Measurements from ENCODE around the gene ISG20. TPM values are rescaled to one million over a fixed set of nuclear protein-coding genes. Genes with fewer than 3 reads are reported as not detected.

The ISG20 gene
- total RNA-seq, 1 donor from 2014 or later: 3.4 TPM

DNA sequence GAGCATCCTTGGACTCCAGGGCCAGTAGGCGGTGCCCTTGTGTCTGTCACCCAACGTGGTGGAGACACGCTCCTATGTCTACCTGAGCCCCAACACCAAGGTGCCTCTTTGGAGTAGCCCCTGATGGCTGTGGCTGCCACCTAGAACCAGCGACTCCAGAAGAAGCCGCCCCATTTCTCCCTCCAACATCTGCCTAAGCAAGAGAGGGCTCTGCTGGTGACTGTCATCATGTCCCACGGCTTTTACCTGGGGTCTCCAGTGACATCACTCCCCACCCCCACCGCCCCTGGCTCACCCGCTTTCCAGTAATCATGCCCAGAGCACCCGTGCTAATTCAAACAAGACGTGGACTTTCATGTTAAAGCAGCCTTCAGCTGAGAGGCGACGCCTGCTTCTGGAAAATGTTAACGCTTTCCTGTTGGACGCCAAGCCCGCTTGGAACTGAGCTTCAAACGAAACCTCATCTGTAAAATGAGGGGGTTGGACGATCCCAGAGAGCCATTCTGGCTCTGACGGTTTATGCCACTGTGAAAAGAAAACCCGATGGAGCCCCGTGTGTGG lies 57.0 kb downstream of the ISG20 start:
- Mint-ChIP-seq H3K36me3 (no peaks in the 10 kb centered on the region), H3K4me3 (no peak overlapping the region), H3K27me3 (ENCODE audit: low read depth) (peaks cover 55% of the 10 kb centered on the region), H3K4me1 (peaks cover 3% of the 10 kb centered on the region), H3K27ac (no peak overlapping the region), H3K9me3 (no peaks in the 10 kb centered on the region)
- TF ChIP-seq, protein P1, sequence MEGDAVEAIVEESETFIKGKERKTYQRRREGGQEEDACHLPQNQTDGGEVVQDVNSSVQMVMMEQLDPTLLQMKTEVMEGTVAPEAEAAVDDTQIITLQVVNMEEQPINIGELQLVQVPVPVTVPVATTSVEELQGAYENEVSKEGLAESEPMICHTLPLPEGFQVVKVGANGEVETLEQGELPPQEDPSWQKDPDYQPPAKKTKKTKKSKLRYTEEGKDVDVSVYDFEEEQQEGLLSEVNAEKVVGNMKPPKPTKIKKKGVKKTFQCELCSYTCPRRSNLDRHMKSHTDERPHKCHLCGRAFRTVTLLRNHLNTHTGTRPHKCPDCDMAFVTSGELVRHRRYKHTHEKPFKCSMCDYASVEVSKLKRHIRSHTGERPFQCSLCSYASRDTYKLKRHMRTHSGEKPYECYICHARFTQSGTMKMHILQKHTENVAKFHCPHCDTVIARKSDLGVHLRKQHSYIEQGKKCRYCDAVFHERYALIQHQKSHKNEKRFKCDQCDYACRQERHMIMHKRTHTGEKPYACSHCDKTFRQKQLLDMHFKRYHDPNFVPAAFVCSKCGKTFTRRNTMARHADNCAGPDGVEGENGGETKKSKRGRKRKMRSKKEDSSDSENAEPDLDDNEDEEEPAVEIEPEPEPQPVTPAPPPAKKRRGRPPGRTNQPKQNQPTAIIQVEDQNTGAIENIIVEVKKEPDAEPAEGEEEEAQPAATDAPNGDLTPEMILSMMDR (IDR thresholded peaks at IDR 0.05; ENCODE audit: unreplicated experiment): no peak
- no peak for DNase-seq (ENCODE audit: low spot score in 2 of 2, unreplicated experiment in 2 of 2)

- Mint-ChIP-seq H3K4me1 (peaks cover 3% of the 10 kb centered on the region), H3K9me3 (no peaks in the 10 kb centered on the region), H3K27ac (no peak overlapping the region), H3K36me3 (no peaks in the 10 kb centered on the region), H3K4me3 (no peak overlapping the region), H3K27me3 (ENCODE audit: low read depth) (peaks cover 53% of the 10 kb centered on the region)
- TF ChIP-seq, protein P1 (IDR thresholded peaks at IDR 0.05; ENCODE audit: unreplicated experiment): no peak
- DNase-seq (ENCODE audit: low spot score in 2 of 2, unreplicated experiment in 2 of 2): no peak
These were observed 57.4 kb downstream of the ISG20 start for GRCh38 chr15:88696254-88696653.

DNA sequence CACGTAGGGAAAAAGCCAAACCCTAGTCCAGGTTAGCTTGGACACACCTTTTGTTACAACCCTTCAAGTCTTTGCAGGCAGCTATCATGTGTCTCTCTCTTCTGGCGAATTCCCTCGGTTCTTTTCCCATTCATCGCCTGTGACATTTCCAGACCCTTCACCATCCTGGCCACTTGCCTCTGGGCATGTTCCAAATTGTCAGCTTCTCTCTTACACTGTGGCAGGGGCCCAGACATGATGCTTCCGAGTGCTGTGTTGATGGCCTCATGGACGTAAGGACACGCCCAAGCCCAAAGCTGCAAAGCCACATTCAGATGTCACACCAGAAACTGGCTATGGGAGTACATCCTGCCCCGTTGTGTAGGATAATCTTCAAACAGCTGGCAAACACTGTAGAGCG lies 58.5 kb downstream of the ISG20 start:
- Mint-ChIP-seq H3K4me1 (peaks cover 3% of the 10 kb centered on the region), H3K9me3 (no peaks in the 10 kb centered on the region), H3K4me3 (no peak overlapping the region), H3K36me3 (no peaks in the 10 kb centered on the region), H3K27ac (no peak overlapping the region), H3K27me3 (ENCODE audit: low read depth) (peaks cover 61% of the 10 kb centered on the region)
- no peak for DNase-seq (ENCODE audit: low spot score in 2 of 2, unreplicated experiment in 2 of 2)
- TF ChIP-seq, protein P1 (IDR thresholded peaks at IDR 0.05; ENCODE audit: unreplicated experiment): no peak

DNA sequence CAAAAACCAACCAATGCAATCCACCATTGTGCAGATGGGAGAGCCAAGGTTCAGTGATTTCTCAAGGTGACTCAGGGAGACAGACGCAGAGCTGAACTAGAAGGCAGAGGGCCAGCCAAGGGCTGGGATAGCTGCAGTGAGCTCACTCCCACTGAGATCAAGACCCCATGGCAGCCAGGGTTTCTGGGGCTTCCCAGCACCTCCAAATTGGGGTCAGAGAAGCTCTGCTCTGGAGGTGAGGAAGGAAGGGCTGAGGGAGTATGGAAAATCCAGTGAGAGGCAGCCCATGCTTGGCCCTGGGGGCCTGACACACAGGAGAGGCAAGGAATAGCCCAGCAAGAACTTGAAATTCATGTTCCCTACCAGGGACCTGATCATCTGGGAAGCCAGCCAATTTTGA lies 61.0 kb downstream of the ISG20 start:
- Mint-ChIP-seq H3K4me3 (no peak overlapping the region), H3K27me3 (ENCODE audit: low read depth) (peaks cover 75% of the 10 kb centered on the region), H3K4me1 (peaks cover 3% of the 10 kb centered on the region), H3K9me3 (no peaks in the 10 kb centered on the region), H3K27ac (no peak overlapping the region), H3K36me3 (no peaks in the 10 kb centered on the region)
- TF ChIP-seq, protein P1 (IDR thresholded peaks at IDR 0.05; ENCODE audit: unreplicated experiment): no peak
- no peak for DNase-seq (ENCODE audit: low spot score in 2 of 2, unreplicated experiment in 2 of 2)

DNA sequence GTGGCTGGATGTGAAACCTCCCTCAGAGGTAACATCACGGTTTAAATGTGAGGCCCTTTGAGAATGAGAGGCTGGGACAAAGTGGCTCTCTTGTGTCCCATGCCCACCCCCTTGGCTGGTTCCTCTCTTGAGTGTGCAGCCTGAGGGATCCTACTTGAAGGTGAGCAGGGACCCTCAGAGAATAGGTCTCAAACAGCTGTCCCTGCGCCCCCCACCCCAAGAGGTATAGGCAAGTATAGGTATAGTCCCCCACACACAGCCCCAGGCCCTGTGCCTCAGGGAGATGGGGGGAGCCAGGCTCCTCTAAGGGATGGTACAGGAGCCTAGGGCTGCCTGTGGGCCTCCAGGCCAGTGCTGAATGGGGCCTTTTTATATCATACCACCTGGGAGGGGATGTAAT lies 61.9 kb downstream of the ISG20 start:
- no peak for DNase-seq (ENCODE audit: low spot score in 2 of 2, unreplicated experiment in 2 of 2)
- Mint-ChIP-seq H3K27ac (no peak overlapping the region), H3K4me3 (no peak overlapping the region), H3K4me1 (peaks cover 3% of the 10 kb centered on the region), H3K36me3 (no peaks in the 10 kb centered on the region), H3K9me3 (no peaks in the 10 kb centered on the region), H3K27me3 (ENCODE audit: low read depth) (peaks cover 74% of the 10 kb centered on the region)
- TF ChIP-seq, protein P1 (IDR thresholded peaks at IDR 0.05; ENCODE audit: unreplicated experiment): no peak

Measured in mesothelial cell of epicardium (in vitro differentiated cells).